ENCODE results near the gene GORASP2.

GORASP2 gene

DNA sequence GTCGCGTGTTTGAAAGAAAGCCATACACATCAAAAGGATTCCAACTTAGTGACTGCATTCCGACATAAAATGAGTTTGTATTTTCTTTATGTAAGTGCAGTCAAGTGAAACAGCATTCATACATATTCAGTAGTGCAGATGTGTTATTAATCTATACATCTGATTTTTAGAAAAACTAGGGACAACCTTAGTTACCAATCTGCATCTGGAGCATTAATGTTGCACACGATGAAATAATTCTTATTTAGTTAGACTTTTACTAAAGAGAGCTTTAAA, 1.9 kb downstream of the GORASP2 start:
- no peaks in the 10 kb centered on the region for H3K27me3 ChIP-seq (replicated peaks; ENCODE audit: control insufficient read depth, insufficient read depth, low read length)
- H3K4me3 ChIP-seq (replicated peaks; ENCODE audit: low read depth, low read length), result peak overlapping the region; percentile 95
- TF ChIP-seq, protein P1, sequence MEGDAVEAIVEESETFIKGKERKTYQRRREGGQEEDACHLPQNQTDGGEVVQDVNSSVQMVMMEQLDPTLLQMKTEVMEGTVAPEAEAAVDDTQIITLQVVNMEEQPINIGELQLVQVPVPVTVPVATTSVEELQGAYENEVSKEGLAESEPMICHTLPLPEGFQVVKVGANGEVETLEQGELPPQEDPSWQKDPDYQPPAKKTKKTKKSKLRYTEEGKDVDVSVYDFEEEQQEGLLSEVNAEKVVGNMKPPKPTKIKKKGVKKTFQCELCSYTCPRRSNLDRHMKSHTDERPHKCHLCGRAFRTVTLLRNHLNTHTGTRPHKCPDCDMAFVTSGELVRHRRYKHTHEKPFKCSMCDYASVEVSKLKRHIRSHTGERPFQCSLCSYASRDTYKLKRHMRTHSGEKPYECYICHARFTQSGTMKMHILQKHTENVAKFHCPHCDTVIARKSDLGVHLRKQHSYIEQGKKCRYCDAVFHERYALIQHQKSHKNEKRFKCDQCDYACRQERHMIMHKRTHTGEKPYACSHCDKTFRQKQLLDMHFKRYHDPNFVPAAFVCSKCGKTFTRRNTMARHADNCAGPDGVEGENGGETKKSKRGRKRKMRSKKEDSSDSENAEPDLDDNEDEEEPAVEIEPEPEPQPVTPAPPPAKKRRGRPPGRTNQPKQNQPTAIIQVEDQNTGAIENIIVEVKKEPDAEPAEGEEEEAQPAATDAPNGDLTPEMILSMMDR (IDR thresholded peaks at IDR 0.05; ENCODE audit: insufficient read depth, low read length, poor library complexity, severe bottlenecking), result no peak
- no peaks in the 10 kb centered on the region for H3K36me3 ChIP-seq (ENCODE audit: control insufficient read depth, insufficient read depth, low read length)
- DNase-seq (ENCODE audit: extremely low read depth, insufficient read length), result no peak

DNA sequence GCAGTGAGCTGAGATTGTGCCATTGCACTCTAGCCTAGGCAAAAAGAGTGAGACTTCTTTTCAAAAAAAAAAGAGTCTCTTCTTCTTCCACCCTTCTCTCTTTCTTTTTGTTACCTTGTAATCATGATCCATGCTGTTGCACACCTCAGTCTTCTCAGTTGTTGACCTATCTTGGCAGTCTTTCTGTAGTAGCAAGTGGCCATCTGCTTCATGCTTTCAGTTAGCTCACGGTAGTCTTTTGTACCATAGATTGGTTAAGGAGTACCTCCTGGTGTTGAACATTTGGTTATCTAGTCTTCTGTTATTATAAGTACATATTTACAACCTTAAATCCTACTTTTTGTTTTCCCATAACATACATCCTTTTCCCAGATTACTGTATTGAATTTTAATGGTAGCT, 3.1 kb downstream of the GORASP2 start:
- Histone ChIP-seq H3K27me3 (replicated peaks; ENCODE audit: control insufficient read depth, insufficient read depth, low read length) (no peaks in the 10 kb centered on the region), H3K36me3 (ENCODE audit: control insufficient read depth, insufficient read depth, low read length) (no peaks in the 10 kb centered on the region; the same call in 1 of the 2 replicates), H3K4me3 (replicated peaks; ENCODE audit: low read depth, low read length) (no peak overlapping the region)
- TF ChIP-seq, protein P1 (IDR thresholded peaks at IDR 0.05; ENCODE audit: insufficient read depth, low read length, poor library complexity, severe bottlenecking), result no peak
- no peak for DNase-seq (ENCODE audit: extremely low read depth, insufficient read length)

DNA sequence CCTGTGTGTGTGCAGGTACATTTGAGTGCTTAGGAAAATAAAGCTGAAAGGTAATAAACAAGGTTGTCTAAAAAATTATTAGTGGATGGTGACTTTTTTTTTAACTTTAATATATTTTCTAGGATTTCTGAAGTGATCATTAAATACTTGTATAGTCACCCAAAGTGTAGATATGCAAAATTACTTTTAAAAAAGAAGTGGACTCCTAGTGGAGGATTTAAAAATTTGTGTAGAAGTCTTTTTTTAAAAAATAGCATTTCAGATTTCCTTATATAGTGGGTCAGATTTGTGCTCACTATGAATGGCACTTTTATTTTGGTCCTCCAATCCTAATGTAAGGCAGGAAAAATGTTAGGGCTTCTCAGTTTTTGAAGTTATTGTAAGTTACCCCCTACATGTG, 3.9 kb downstream of the GORASP2 start:
- no peak overlapping the region for H3K4me3 ChIP-seq (replicated peaks; ENCODE audit: low read depth, low read length)
- no peaks in the 10 kb centered on the region for H3K27me3 ChIP-seq (replicated peaks; ENCODE audit: control insufficient read depth, insufficient read depth, low read length)
- no peaks in the 10 kb centered on the region; the same call in 1 of the 2 replicates for H3K36me3 ChIP-seq (ENCODE audit: control insufficient read depth, insufficient read depth, low read length)
- DNase-seq (ENCODE audit: extremely low read depth, insufficient read length), result no peak
- TF ChIP-seq, protein P1 (IDR thresholded peaks at IDR 0.05; ENCODE audit: insufficient read depth, low read length, poor library complexity, severe bottlenecking), result no peak

DNA sequence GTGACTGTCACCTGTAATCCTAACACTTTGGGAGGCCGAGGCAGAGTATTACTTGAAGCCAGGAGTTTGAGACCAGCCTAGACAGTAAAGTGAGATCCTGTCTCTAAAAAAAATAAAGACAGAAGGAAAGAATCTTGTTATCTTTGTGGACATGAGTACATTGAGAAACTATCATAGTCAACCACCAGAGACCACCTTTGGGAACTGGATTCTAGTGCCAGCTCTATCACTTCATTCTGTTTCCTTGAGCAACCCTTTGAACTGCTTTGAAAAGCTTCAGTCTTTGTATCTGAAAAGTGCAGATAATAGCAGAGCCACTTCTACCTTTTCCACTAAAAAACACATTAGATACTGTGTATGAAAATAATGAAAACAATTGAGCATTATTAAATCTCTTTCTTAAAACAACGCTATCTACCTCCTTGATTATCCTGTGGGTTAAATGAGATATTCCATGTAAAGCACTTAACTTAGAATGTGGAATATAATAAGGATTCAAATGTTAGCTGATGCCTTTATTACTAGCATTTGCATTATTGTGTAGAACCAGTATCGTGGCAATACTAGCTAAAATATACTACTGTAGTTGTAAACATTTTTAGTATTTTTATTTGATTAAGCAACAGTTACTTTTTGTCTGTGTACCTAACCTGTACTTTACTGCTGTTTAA, 8.8 kb downstream of the GORASP2 start:
- no peaks in the 10 kb centered on the region; the same call in 1 of the 2 replicates for H3K36me3 ChIP-seq (ENCODE audit: control insufficient read depth, insufficient read depth, low read length)
- no peaks in the 10 kb centered on the region for H3K27me3 ChIP-seq (replicated peaks; ENCODE audit: control insufficient read depth, insufficient read depth, low read length)
- H3K4me3 ChIP-seq (replicated peaks; ENCODE audit: low read depth, low read length), result no peak overlapping the region
- TF ChIP-seq, protein P1 (IDR thresholded peaks at IDR 0.05; ENCODE audit: insufficient read depth, low read length, poor library complexity, severe bottlenecking), result no peak
- DNase-seq (ENCODE audit: extremely low read depth, insufficient read length), result no peak

DNA sequence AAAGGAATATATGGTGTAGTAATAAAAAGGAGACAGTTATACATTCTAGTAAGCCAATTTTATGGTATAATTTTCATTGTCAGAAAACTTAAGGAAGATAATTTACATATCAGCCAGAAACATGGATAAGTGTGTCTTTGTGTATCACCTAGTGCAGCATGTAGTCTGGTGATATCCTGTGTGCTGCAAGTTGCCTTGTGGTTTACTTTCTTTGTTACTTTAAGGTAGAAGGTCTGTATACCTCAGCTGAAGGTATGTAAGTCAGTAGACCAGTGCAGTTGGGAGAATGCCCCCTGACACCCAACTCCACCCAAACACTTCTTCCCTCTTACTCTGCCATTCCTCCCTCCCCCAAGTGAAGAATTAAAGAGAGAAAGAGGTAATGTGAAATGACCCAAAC, 11.0 kb downstream of the GORASP2 start:
- Histone ChIP-seq H3K36me3 (ENCODE audit: control insufficient read depth, insufficient read depth, low read length) (no peaks in the 10 kb centered on the region; the same call in 1 of the 2 replicates), H3K27me3 (replicated peaks; ENCODE audit: control insufficient read depth, insufficient read depth, low read length) (no peaks in the 10 kb centered on the region), H3K4me3 (replicated peaks; ENCODE audit: low read depth, low read length) (no peak overlapping the region)
- no peak for DNase-seq (ENCODE audit: extremely low read depth, insufficient read length)
- TF ChIP-seq, protein P1 (IDR thresholded peaks at IDR 0.05; ENCODE audit: insufficient read depth, low read length, poor library complexity, severe bottlenecking), result no peak

DNA sequence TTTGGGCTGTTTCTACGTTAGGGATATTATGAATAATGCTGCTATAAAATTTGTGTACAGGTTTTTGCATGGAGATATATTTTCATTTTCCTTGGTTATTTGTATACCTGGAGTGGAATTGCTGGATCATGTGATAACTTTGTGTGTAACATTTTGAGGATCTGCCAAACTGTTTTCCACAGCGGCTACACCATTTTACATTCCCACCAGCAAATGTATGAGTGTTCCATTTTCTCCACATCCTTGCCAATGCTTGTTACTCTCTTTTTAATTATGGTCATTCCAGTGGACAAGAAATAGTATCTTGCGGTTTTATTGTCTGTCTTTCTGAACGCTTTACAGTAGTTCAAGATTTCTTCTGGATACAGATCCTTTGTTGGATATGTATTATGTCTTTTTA, 13.6 kb downstream of the GORASP2 start:
- H3K4me3 ChIP-seq (replicated peaks; ENCODE audit: low read depth, low read length), result no peak overlapping the region
- DNase-seq (ENCODE audit: extremely low read depth, insufficient read length), result no peak
- TF ChIP-seq, protein P1 (IDR thresholded peaks at IDR 0.05; ENCODE audit: insufficient read depth, low read length, poor library complexity, severe bottlenecking), result no peak
- no peaks in the 10 kb centered on the region for H3K27me3 ChIP-seq (replicated peaks; ENCODE audit: control insufficient read depth, insufficient read depth, low read length)
- H3K36me3 ChIP-seq (ENCODE audit: control insufficient read depth, insufficient read depth, low read length), result no peaks in the 10 kb centered on the region; the same call in 1 of the 2 replicates
